OCI-LY1 (cell line): Measurements from ENCODE around the gene ATP11A.

Source experiments
- H2AFZ ChIP-seq: fragments of 200-600 bp; sonication (generic), shearing (Covaris generic); 2 replicates; pipeline ENCODE4 v1.6.0; 2014; ENCODE audit warnings: antibody characterized with exemption, mild to moderate bottlenecking, low read length
- H3F3A ChIP-seq: fragments of 200-600 bp; sonication (generic), shearing (Covaris generic); 2 replicates; pipeline ENCODE4 v1.6.0; 2014; ENCODE audit warnings: mild to moderate bottlenecking, antibody characterized with exemption, low read length, moderate library complexity; ENCODE audit not compliant: insufficient read depth
- H3K27ac ChIP-seq: fragments of 200-600 bp; sonication (generic); 2 replicates; pipeline ENCODE4 v1.5.1; 2014; ENCODE audit warnings: low read length, mixed run types, mild to moderate bottlenecking, low read depth; ENCODE audit not compliant: poor library complexity, severe bottlenecking
- H3K27me3 ChIP-seq: fragments of 200-600 bp; sonication (generic); 2 replicates; pipeline ENCODE4 v1.6.0; 2014; ENCODE audit warnings: antibody characterized with exemption, mild to moderate bottlenecking, low read length, moderate library complexity; ENCODE audit not compliant: insufficient read depth
- H3K36me3 ChIP-seq: fragments of 200-600 bp; sonication (generic); 2 replicates; pipeline ENCODE4 v1.6.1; 2014; ENCODE audit warnings: mild to moderate bottlenecking, antibody characterized with exemption, low read length, moderate library complexity, mixed read lengths; ENCODE audit not compliant: insufficient read depth
- H3K4me1 ChIP-seq: fragments of 200-600 bp; sonication (generic); 2 replicates; pipeline ENCODE4 v1.5.1; 2014; ENCODE audit warnings: mild to moderate bottlenecking, low read length, moderate library complexity; ENCODE audit not compliant: insufficient read depth, severe bottlenecking
- H3K4me2 ChIP-seq: fragments of 200-600 bp; sonication (generic), shearing (Covaris generic); 2 replicates; pipeline ENCODE4 v1.6.1; 2014; ENCODE audit warnings: low read length
- H3K4me3 ChIP-seq: fragments of 200-600 bp; sonication (generic); 2 replicates; pipeline ENCODE4 v1.5.1; 2014; ENCODE audit warnings: low read length, low read depth, mild to moderate bottlenecking, mixed read lengths; ENCODE audit not compliant: poor library complexity, severe bottlenecking
- H3K79me2 ChIP-seq: fragments of 200-600 bp; shearing (Covaris generic); 2 replicates; pipeline ENCODE4 v1.6.1; 2016; ENCODE audit warnings: mixed run types, low read length, mixed read lengths; ENCODE audit not compliant: insufficient read depth
- H3K9ac ChIP-seq: fragments of 200-600 bp; sonication (generic), shearing (Covaris generic); 2 replicates; pipeline ENCODE4 v1.6.1; 2014; ENCODE audit warnings: mild to moderate bottlenecking, low read length, mixed read lengths
- H3K9me2 ChIP-seq: fragments of 200-600 bp; sonication (generic), shearing (Covaris generic); 2 replicates; pipeline ENCODE4 v1.6.1; 2014; ENCODE audit warnings: low read depth, mild to moderate bottlenecking, low read length, mixed read lengths
- H3K9me3 ChIP-seq: fragments of 200-600 bp; shearing (Covaris generic); 2 replicates; pipeline ENCODE4 v1.6.1; 2014; ENCODE audit warnings: low read length, mixed read lengths
- H4K20me1 ChIP-seq: fragments of 200-600 bp; sonication (generic), shearing (Covaris generic); 2 replicates; pipeline ENCODE4 v1.6.0; 2016; ENCODE audit warnings: mild to moderate bottlenecking, low read length; ENCODE audit not compliant: insufficient read depth
- CTCF ChIP-seq: fragments of 200-600 bp; sonication (generic), shearing (Covaris generic); IDR thresholded peaks from 2 replicates; pipeline ENCODE4 v1.5.1; 2017; ENCODE audit warnings: mild to moderate bottlenecking, antibody characterized with exemption, low read length, moderate library complexity, mixed read lengths
- EZH2 ChIP-seq: fragments of 200-600 bp; sonication (generic), shearing (Covaris generic); IDR thresholded peaks from 2 replicates; pipeline ENCODE4 v1.8.0; 2017; ENCODE audit warnings: borderline replicate concordance, mixed run types, mild to moderate bottlenecking, antibody characterized with exemption, low read length, moderate library complexity, mixed read lengths

ATP11A gene

GRCh38 chr13:112728375-112729126 lies 38.7 kb downstream of the ATP11A start:
- Histone ChIP-seq H3K4me1 (no peaks in the 10 kb centered on the region), H3K36me3 (no peaks in the 10 kb centered on the region), H3K4me2 (no peak overlapping the region), H3K9me3 (no peaks in the 10 kb centered on the region), H3K4me3 (no peak overlapping the region), H4K20me1 (no peaks in the 10 kb centered on the region; the same call in 1 of the 2 replicates), H3K9me2 (no peaks in the 10 kb centered on the region), H2AFZ (no peak overlapping the region), H3K27me3 (0 out of 2 replicates have a peak, but pooled peaks cover 9% of the 10 kb centered on the region), H3F3A (no peaks in the 10 kb centered on the region), H3K9ac (no peak overlapping the region), H3K27ac (no peak overlapping the region), H3K79me2 (no peaks in the 10 kb centered on the region)
- TF ChIP-seq CTCF: no peak
- TF ChIP-seq EZH2: no peak

- no peaks in the 10 kb centered on the region for H3K9me3 ChIP-seq
- no peak overlapping the region for H2AFZ ChIP-seq
- no peaks in the 10 kb centered on the region for H3K9me2 ChIP-seq
- no peak for TF ChIP-seq CTCF
- TF ChIP-seq EZH2: no peak
- H3K9ac ChIP-seq: no peak overlapping the region
- H3F3A ChIP-seq: no peaks in the 10 kb centered on the region
- H3K27me3 ChIP-seq: 0 out of 2 replicates have a peak, but pooled peaks cover 9% of the 10 kb centered on the region
- H3K4me1 ChIP-seq: no peaks in the 10 kb centered on the region
- no peak overlapping the region for H3K27ac ChIP-seq
- no peaks in the 10 kb centered on the region for H3K36me3 ChIP-seq
- no peaks in the 10 kb centered on the region for H3K79me2 ChIP-seq
- H3K4me2 ChIP-seq: no peak overlapping the region
- no peak overlapping the region for H3K4me3 ChIP-seq
- no peaks in the 10 kb centered on the region; the same call in 1 of the 2 replicates for H4K20me1 ChIP-seq
Observed at GRCh38 chr13:112729408-112729807, 39.6 kb downstream of the ATP11A start.

- Histone ChIP-seq H3K36me3 (no peaks in the 10 kb centered on the region), H3F3A (no peaks in the 10 kb centered on the region), H3K27me3 (0 out of 2 replicates have a peak, but pooled peaks cover 9% of the 10 kb centered on the region), H2AFZ (no peak overlapping the region), H3K9me2 (no peaks in the 10 kb centered on the region), H4K20me1 (no peaks in the 10 kb centered on the region; the same call in 1 of the 2 replicates), H3K9ac (no peak overlapping the region), H3K27ac (no peak overlapping the region), H3K4me2 (no peak overlapping the region), H3K9me3 (no peaks in the 10 kb centered on the region), H3K4me1 (no peaks in the 10 kb centered on the region), H3K79me2 (no peaks in the 10 kb centered on the region), H3K4me3 (no peak overlapping the region)
- TF ChIP-seq CTCF (no peak), EZH2 (no peak)
Observed at GRCh38 chr13:112730157-112730671, 40.4 kb downstream of the ATP11A start.
